GM19452 (cell line): ENCODE results near the gene FSTL3.
"Not testable (repeated sequence)": the region's sequence is repeated elsewhere in the genome, so short reads cannot be mapped to it uniquely, and the experiment has no call there.

Source experiments
- ATAC-seq: cut with Tn5 transposase; IDR thresholded peaks from one replicate; pipeline ENCODE4 v1.9.1; 2021; ENCODE audit not compliant: unreplicated experiment

FSTL3 gene

DNA sequence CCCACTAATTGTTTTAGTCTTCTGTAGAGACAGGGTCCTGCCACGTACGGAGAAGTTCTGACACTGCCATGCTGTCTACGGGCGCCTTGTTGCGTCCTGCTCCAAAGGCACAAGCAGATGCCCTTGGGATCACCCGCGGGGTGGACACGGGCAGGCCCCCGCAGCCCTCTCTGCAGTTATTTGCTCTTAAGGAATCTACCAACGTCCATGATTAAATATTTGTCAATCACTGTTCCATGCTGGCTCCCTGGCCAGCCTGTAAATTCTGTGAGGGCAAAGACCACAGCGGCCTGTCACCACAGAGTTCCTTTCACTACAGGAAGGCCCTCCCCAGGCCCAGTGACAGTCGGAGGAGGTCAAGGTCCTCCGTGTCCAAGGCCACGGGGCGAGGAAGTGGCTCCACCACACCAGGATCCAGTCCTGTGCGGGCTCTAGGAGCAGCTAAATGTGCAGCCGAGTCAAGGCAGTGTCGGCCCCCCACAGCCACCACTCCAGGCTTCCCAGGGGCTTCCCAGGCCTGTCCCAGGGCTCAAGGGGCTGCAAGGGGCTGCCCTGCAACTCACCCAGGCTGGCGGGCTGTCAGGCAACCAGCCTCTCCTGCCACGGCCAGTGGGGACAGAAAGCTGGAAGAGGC lies 15.3 kb upstream of the FSTL3 start:
- no peak for ATAC-seq

- no peak for ATAC-seq
These were observed 14.6 kb upstream of the FSTL3 start for GRCh38 chr19:661427-662196.

DNA sequence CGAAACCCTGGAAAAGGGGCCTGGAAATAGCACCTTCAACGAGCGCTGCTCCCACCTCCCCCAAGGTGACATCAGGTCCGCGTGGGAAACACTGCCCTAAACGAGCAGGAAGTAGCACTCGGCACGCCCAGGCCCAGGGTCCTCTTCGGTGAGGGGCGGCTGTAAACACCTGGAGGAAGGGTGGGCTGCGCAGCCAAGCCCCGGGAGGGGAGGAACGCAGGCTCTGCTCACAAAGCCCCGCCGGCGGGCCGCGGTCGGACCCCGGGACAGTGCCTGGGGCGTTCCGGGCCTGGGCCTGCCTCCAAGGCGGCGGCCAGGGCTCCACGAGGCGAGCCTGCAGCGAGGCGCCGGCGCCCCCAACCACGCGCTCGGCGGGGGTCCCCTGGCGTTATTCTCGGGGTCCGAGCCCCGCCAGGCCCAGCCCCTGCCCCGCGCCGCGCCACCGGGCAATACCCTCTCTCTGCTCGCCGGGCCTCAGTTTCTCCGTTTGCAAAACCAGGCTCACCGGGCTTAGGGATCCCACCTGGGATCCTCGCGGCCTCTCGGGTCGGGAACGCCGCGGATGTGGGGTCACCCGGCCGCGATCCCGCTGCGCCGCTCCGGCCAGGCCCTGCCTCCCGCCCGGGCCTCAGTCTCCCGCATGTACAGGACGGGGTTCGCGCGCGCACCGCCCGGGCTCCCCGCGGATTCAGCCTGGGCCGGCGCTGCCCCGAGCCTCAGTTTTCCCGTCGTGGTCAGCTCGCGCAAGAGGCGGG lies 13.8 kb upstream of the FSTL3 start:
- ATAC-seq = no peak

- ATAC-seq = no peak
These were observed 13.1 kb upstream of the FSTL3 start, which contains the start of gene RNF126 for GRCh38 chr19:662962-663681. Gene RNF126 (minus strand): TSS chr19:663214. CDS start chr19:663121, 93 bp downstream.

DNA sequence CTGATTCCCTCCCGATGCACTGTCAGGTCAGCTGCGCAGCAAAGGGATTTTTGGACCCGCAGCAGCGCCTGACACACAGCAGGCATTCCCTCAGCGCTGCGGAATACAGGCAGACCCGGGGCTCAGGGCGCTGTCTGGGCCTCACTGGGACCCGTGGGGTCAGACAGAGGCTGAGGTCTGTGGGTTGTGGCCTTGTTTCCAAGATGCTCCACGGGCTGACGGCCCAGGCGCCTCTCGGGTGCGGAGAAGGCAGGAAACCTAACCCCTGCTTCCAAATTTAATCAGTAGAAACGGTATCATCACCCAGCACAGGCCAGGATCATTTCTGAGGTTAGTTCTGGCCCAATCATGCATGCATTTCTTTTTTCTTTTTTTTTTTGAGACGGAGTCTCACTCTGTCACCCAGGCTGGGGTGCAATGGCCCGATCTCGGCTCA lies 12.5 kb upstream of the FSTL3 start:
- ATAC-seq = no peak

GRCh38 chr19:664913-665443 lies 11.2 kb upstream of the FSTL3 start:
- ATAC-seq = no peak

GRCh38 chr19:666985-667573 lies 9.1 kb upstream of the FSTL3 start:
- not testable (repeated sequence) for ATAC-seq

- ATAC-seq = not testable (repeated sequence)
These were observed 7.3 kb upstream of the FSTL3 start for GRCh38 chr19:668675-669434.

GRCh38 chr19:670609-671075 lies 5.5 kb upstream of the FSTL3 start:
- no peak for ATAC-seq

DNA sequence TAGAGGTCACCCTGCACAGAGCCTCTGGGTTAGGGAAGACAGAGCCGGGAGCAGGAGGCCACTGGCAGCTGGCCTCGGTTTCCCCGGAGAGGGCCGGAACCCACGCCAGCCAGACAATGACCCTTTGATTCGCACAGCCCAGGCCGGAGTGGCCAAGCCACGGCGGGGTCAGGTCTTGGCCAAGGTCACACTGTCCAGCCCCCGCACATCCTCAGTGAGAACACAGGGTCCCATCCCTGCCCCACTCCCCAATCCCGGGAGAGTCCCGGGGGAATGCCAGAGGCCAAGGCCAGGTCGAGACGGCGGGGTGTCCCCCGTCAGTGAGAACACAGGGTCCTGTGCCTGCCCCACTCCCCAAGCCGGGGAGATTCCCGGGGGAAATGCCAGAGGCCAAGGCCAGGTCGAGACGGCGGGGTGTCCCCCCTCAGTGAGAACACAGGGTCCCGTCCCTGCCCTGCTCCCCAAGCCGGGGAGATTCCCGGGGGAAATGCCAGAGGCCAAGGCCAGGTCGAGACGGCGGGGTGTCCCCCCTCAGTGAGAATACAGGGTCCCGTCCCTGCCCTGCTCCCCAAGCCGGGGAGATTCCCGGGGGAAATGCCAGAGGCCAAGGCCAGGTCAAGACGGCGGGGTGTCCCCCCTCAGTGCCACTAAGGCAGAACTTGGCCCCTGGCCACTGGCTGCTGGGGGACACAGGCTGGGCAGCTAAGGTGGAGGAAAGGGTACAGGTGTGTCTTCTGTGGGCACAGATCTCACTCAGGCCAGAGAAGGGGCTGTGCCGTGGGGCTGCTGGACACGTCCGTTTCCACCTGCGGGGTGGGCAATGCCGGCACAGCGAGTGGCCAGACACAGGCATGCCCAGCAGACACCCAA lies 1.7 kb upstream of the FSTL3 start:
- no peak for ATAC-seq

DNA sequence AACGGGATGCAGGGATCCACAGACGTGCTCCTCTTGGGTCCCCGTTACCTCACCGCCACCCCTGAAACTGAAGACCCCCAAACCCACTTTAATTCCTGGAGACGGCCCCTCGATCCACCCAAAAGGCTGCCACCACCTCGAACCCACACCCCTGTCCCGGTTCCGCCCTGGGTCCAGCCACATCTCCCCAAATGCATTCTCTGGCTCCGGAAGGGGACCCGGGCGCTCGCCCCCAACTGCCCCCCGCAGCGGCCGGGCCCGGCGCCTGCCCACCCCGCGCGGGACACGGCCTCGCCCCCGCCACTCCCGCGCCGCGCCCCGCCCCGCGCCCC lies 219 bp upstream of the FSTL3 start:
- no peak for ATAC-seq

GRCh38 chr19:677201-677600 lies 1.0 kb downstream of the FSTL3 start:
- ATAC-seq = no peak

GRCh38 chr19:677601-678436 lies 1.6 kb downstream of the FSTL3 start:
- no peak for ATAC-seq

GRCh38 chr19:678791-679388 lies 2.7 kb downstream of the FSTL3 start:
- ATAC-seq = no peak

DNA sequence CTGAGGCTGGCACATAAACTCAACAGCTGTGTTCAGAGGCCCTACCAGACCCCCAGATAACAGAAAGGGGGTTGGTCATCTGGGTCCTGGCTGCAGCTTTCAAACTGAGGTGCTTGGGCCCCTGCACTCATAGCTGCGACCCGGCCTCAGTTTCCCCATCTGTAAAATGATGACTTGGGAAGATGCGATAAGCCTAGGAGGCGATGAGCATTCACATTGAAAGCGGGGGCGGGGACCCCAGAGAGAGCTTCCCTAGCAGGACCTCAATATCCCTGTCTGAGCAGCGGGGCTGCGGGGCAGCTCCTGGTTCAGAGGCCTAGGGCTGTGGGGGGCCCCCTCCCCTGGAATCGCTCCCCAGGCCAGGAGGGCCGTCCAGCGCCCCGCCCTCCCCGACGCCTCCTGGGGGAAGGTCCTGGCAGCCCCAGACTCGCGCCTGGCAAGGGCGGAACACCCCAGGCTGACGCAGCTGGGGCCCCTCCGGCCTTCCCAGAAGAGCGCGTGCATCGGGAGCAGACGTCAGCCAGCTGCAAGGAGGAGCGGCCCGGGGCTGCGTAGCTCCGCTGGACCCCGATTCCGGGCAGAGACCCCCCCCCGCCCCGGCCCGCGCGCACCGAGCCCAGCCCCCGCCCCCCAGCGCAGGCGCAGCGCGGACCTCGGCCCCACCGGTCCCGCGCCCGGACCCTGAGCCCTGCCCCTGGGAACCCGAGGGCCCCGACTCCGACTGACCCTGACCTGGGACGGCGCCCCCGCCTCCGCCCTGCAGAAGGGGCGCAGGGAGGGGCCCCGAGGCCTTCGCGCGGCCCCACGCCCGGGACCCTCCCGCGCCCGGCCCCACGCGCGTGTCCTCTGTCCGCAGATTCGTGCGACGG lies 3.5 kb downstream of the FSTL3 start:
- ATAC-seq = peak; percentile 18

DNA sequence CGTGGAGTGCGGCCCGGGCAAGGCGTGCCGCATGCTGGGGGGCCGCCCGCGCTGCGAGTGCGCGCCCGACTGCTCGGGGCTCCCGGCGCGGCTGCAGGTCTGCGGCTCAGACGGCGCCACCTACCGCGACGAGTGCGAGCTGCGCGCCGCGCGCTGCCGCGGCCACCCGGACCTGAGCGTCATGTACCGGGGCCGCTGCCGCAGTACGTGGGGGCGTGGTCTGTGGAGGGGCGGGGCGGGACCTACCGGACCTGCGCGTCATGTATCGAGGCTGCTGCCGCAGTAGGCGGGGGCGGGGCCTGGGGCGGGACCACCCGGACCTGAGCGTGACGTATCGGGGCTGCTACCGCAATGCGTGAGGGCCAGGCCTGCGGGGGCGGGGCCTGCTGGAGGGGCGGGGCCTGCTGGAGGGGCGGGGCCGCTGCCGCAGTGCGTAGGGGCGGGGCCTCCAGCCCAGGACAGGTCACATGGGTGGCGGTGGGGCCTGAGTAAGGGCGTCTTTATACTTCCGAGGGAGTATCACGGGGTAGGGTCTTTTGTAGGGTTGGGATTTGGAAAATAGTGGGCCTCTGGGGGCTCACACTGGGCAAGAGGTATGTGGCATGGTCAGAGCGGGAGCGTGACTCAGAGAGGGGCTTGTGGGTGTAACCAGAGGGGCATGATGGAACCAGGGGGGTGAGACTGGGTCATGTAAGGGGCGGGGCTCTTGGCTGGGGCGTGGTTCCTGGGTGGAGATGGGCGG lies 4.3 kb downstream of the FSTL3 start:
- ATAC-seq = peak; percentile 73
